H1 (cell line): Measurements from ENCODE around the gene WDR59. TPM values are rescaled to one million over a fixed set of nuclear protein-coding genes. Genes with fewer than 3 reads are reported as not detected.

Source experiments
- CTCF ChIA-PET: fragments of 300-600 bp; sonication (Branson Sonifier 250); formaldehyde crosslinking; loops from one replicate; lab custom pipeline; 2021; ENCODE audit not compliant: partially characterized antibody; lab: Charles Lee
- POLR2A ChIA-PET: fragments of 300-600 bp; sonication (Branson Sonifier 250); formaldehyde crosslinking; loops from one replicate; lab custom pipeline; 2021; ENCODE audit warnings: inconsistent platforms; ENCODE audit not compliant: partially characterized antibody; lab: Charles Lee
- DNase-seq, 2 experiments: peaks; one replicate each; pipeline versions ENCODE4 v3.0.0 to v3.0.0-alpha.2; 2010 to 2022; ENCODE audit warnings: low spot score in 2 of 2, low read depth in 1 of 2, mixed read lengths in 1 of 2
- FAIRE-seq: peaks from 2 replicates; lab custom pipeline; 2011; peaks lifted over from hg19 to GRCh38; lab: Jason Lieb, UNC
- H2AFZ ChIP-seq: 2 replicates; pipeline ENCODE4 v1.8.1; 2012; ENCODE audit warnings: low read length, inconsistent platforms
- H2AK5ac ChIP-seq: 2 replicates; pipeline ENCODE4 v1.6.1; 2013; ENCODE audit warnings: low read depth, low read length
- H2BK120ac ChIP-seq: replicated peaks from 2 replicates; pipeline ENCODE3; 2013; ENCODE audit warnings: low read depth, low read length, inconsistent platforms
- H2BK12ac ChIP-seq: 2 replicates; pipeline ENCODE4 v1.6.1; 2013; ENCODE audit warnings: low read depth, low read length
- H2BK15ac ChIP-seq: 2 replicates; pipeline ENCODE4 v1.6.1; 2013; ENCODE audit warnings: low read length
- H2BK20ac ChIP-seq: 2 replicates; pipeline ENCODE4 v1.6.1; 2013; ENCODE audit warnings: low read length
- H2BK5ac ChIP-seq: 2 replicates; pipeline ENCODE4 v1.6.1; 2013; ENCODE audit warnings: low read depth, low read length
- H3K14ac ChIP-seq: 2 replicates; pipeline ENCODE4 v1.6.1; 2013; ENCODE audit warnings: inconsistent platforms; ENCODE audit not compliant: insufficient read length
- H3K18ac ChIP-seq: 2 replicates; pipeline ENCODE4 v1.6.1; 2013; ENCODE audit warnings: low read length; ENCODE audit errors: extremely low read depth
- H3K23ac ChIP-seq: 2 replicates; pipeline ENCODE4 v1.6.1; 2013; ENCODE audit warnings: inconsistent platforms; ENCODE audit not compliant: insufficient read length
- H3K23me2 ChIP-seq: 2 replicates; pipeline ENCODE4 v1.6.1; 2013; ENCODE audit warnings: low read depth, low read length
- H3K27ac ChIP-seq: 2 replicates; pipeline ENCODE4 v1.6.1; 2011; ENCODE audit warnings: low read depth, low read length, inconsistent platforms
- H3K27me3 ChIP-seq, 4 experiments: replicated peaks in 1 of 4; 1 replicate in 1 of 4; 2 replicates in 3 of 4; pipeline versions ENCODE4 v1.6.1 to v1.8.1; 2011 to 2013; ENCODE audit warnings: low read length in 3 of 4, mild to moderate bottlenecking in 3 of 4, inconsistent platforms in 2 of 4, mixed read lengths in 2 of 4, moderate library complexity in 1 of 4; ENCODE audit not compliant: control insufficient read depth in 3 of 4, insufficient read depth in 3 of 4; ENCODE audit errors: extremely low read depth in 1 of 4
- H3K36me3 ChIP-seq, 4 experiments: 2 replicates each; pipeline versions ENCODE4 v1.6.1 to v1.8.1; 2011 to 2013; ENCODE audit warnings: mild to moderate bottlenecking in 4 of 4, low read length in 3 of 4, moderate library complexity in 2 of 4, control low read depth in 1 of 4, inconsistent platforms in 1 of 4; ENCODE audit not compliant: insufficient read depth in 4 of 4, control insufficient read depth in 2 of 4
- H3K4ac ChIP-seq: replicated peaks from 2 replicates; pipeline ENCODE3; 2013; ENCODE audit warnings: low read length, low read depth, mixed read lengths, inconsistent platforms; ENCODE audit not compliant: insufficient read length
- H3K4me1 ChIP-seq, 4 experiments: replicated peaks in 1 of 4; 1 replicate in 1 of 4; 2 replicates in 3 of 4; pipeline versions ENCODE4 v1.6.1 to v1.8.1; 2011 to 2013; ENCODE audit warnings: low read length in 3 of 4, inconsistent platforms in 2 of 4, mixed read lengths in 1 of 4; ENCODE audit not compliant: insufficient read depth in 4 of 4, control insufficient read depth in 3 of 4
- H3K4me2 ChIP-seq, 2 experiments: 2 replicates each; pipeline versions ENCODE4 v1.6.1 to v1.8.1; 2011 to 2013; ENCODE audit warnings: low read depth in 2 of 2, low read length in 2 of 2, control low read depth in 1 of 2, inconsistent platforms in 1 of 2, mild to moderate bottlenecking in 1 of 2; ENCODE audit not compliant: insufficient read depth in 1 of 2
- H3K4me3 ChIP-seq, 4 experiments: fragments of 200-600, 300-600 bp in 1 of 4; sonication (generic), shearing (Covaris generic), sonication (Bioruptor Twin) in 1 of 4; 2 replicates each; pipeline versions ENCODE4 v1.5.1 to v1.8.1; 2011 to 2016; ENCODE audit warnings: low read length in 4 of 4, low read depth in 3 of 4, control low read depth in 2 of 4, inconsistent platforms in 2 of 4, mild to moderate bottlenecking in 2 of 4, mixed read lengths in 1 of 4, moderate library complexity in 1 of 4; ENCODE audit not compliant: insufficient read depth in 2 of 4; ENCODE audit errors: extremely low read depth in 1 of 4
- H3K56ac ChIP-seq: replicated peaks from 2 replicates; pipeline ENCODE3; 2013; ENCODE audit warnings: low read depth, mild to moderate bottlenecking, mixed read lengths, low read length, inconsistent platforms; ENCODE audit not compliant: insufficient read length
- H3K79me1 ChIP-seq: 2 replicates; pipeline ENCODE4 v1.6.1; 2013; ENCODE audit warnings: low read depth, low read length, control low read depth
- H3K79me2 ChIP-seq, 2 experiments: 2 replicates each; pipeline versions ENCODE4 v1.6.1 to v1.8.1; 2012 to 2013; ENCODE audit warnings: low read length in 2 of 2, mild to moderate bottlenecking in 2 of 2, inconsistent platforms in 1 of 2; ENCODE audit not compliant: insufficient read depth in 2 of 2, control insufficient read depth in 1 of 2
- H3K9ac ChIP-seq, 4 experiments: replicated peaks in 1 of 4; 1 replicate in 1 of 4; 2 replicates in 3 of 4; pipeline versions ENCODE4 v1.6.1 to v1.8.1; 2011 to 2013; ENCODE audit warnings: low read depth in 3 of 4, low read length in 3 of 4, control low read depth in 2 of 4, mild to moderate bottlenecking in 2 of 4, moderate library complexity in 2 of 4, inconsistent platforms in 1 of 4; ENCODE audit errors: extremely low read depth in 1 of 4
- H3K9me3 ChIP-seq, 2 experiments: 2 replicates each; pipeline versions ENCODE4 v1.6.1 to v1.8.1; 2012 to 2013; ENCODE audit warnings: mild to moderate bottlenecking in 2 of 2, moderate library complexity in 2 of 2, control low read depth in 1 of 2, inconsistent platforms in 1 of 2, low read depth in 1 of 2, low read length in 1 of 2, mixed read lengths in 1 of 2; ENCODE audit not compliant: insufficient read depth in 2 of 2
- H4K20me1 ChIP-seq, 2 experiments: replicated peaks in 1 of 2; 2 replicates each; pipeline versions ENCODE3 to v1.8.1; 2011 to 2013; ENCODE audit warnings: inconsistent platforms in 2 of 2, low read length in 2 of 2, mild to moderate bottlenecking in 1 of 2; ENCODE audit not compliant: insufficient read depth in 2 of 2, control insufficient read depth in 1 of 2
- H4K5ac ChIP-seq: 2 replicates; pipeline ENCODE4 v1.6.1; 2013; ENCODE audit warnings: low read length, low read depth, mixed read lengths, inconsistent platforms; ENCODE audit not compliant: insufficient read length
- H4K8ac ChIP-seq: 2 replicates; pipeline ENCODE4 v1.8.0; 2013; ENCODE audit warnings: mild to moderate bottlenecking, moderate library complexity, low read length, inconsistent platforms; ENCODE audit not compliant: insufficient read depth; ENCODE audit errors: extremely low read depth
- H4K91ac ChIP-seq: replicated peaks from 2 replicates; pipeline ENCODE3; 2013; ENCODE audit warnings: low read length, mixed read lengths, inconsistent platforms; ENCODE audit not compliant: insufficient read length
- CTCF ChIP-seq, 3 experiments: IDR thresholded peaks; 1 replicate in 2 of 3; 2 replicates in 1 of 3; pipeline versions ENCODE4 v1.5.1 to v1.6.1; 2011; ENCODE audit warnings: low read length in 3 of 3, mild to moderate bottlenecking in 3 of 3, inconsistent platforms in 2 of 3, low read depth in 1 of 3, moderate library complexity in 1 of 3; ENCODE audit not compliant: insufficient read depth in 1 of 3; ENCODE audit errors: control extremely low read depth in 1 of 3
- KDM4A ChIP-seq: IDR thresholded peaks from one replicate; pipeline ENCODE4 v1.7.1; 2012; ENCODE audit warnings: low read depth, mild to moderate bottlenecking, moderate library complexity, low read length, inconsistent platforms; ENCODE audit not compliant: severe bottlenecking
- MAX ChIP-seq: IDR thresholded peaks from 2 replicates; pipeline ENCODE4 v1.6.1; 2012; ENCODE audit warnings: inconsistent platforms
- RXRA ChIP-seq: IDR thresholded peaks from 2 replicates; pipeline ENCODE4 v1.6.1; 2011; ENCODE audit warnings: low read depth, mild to moderate bottlenecking, low read length, moderate library complexity; ENCODE audit not compliant: insufficient read depth
- SP2 ChIP-seq: IDR thresholded peaks from 2 replicates; pipeline ENCODE4 v1.6.1; 2012; ENCODE audit warnings: mild to moderate bottlenecking, low read length, inconsistent platforms
- SP4 ChIP-seq: IDR thresholded peaks from 2 replicates; pipeline ENCODE4 v1.6.1; 2012; ENCODE audit warnings: low read length, inconsistent platforms
- SUZ12 ChIP-seq: fragments of 200-600 bp; sonication (generic); IDR thresholded peaks from 2 replicates; pipeline ENCODE4 v1.6.1; 2012; ENCODE audit warnings: mild to moderate bottlenecking, inconsistent platforms, low read length, moderate library complexity, mixed read lengths
- TBP ChIP-seq: IDR thresholded peaks from 2 replicates; pipeline ENCODE4 v1.6.1; 2011; ENCODE audit warnings: low read depth, low read length, improper control_type of control experiment
- WGBS, 2 experiments: shearing (Covaris generic) in 1 of 2; methylation state at CpG; one replicate each; pipeline versions ENCODE4 v1.1.6 to v1.1.7; 2013 to 2015; ENCODE audit warnings: low lambda C conversion rate in 2 of 2, mixed read lengths in 2 of 2, inconsistent platforms in 1 of 2, low coverage in 1 of 2, missing lambda C conversion rate in 1 of 2; ENCODE audit not compliant: insufficient replicate concordance in 2 of 2, insufficient coverage in 1 of 2, insufficient read length in 1 of 2; ENCODE audit errors: extremely low coverage in 1 of 2, missing lambda C conversion rate in 1 of 2; 5-methylcytosine and 5-hydroxymethylcytosine counted together
- polyA plus RNA-seq, 7 experiments: library from polyadenylated mRNA; depleted of rRNA in 3 of 7; stranded (reverse) in 5 of 7; unstranded in 2 of 7; fragments of >200 nt in 5 of 7; fragments of 200-250 nt in 2 of 7; gene quantifications; 1 replicate in 5 of 7; 2 replicates in 1 of 7; 4 replicates in 1 of 7; pipeline versions ENCODE4 v1.2.1 to v1.2.3, GENCODE V29; 2011 to 2013; ENCODE audit warnings: missing spikeins in 2 of 7, mixed read lengths in 2 of 7
- total RNA-seq: library from RNA; stranded (reverse); fragmentation: NEBNext Ultra II Directional; extraction: Animal tissue kit (Norgen Biotek cat#: 25700); gene quantifications from 2 replicates; pipeline ENCODE4 v1.2.1, GENCODE V29; 2021

The WDR59 gene
- total and polyA plus RNA-seq, 2 of the 8 experiments (the other 6 are each of a cell fraction or from before 2014, with no cell fraction given), result 84.2 to 124 TPM

- TF ChIP-seq SP2 (no peak), SUZ12 (no peak), TBP (no peak), SP4 (no peak), MAX (no peak), RXRA (no peak), KDM4A (no peak), CTCF (IDR thresholded peaks at IDR 0.05; ENCODE audit: control extremely low read depth in 1 of 3, insufficient read depth in 1 of 3, low read depth in 1 of 3, low read length in 3 of 3) (no peak)
- H2AFZ ChIP-seq, result no peak overlapping the region
- no peaks in the 10 kb centered on the region for H3K79me1 ChIP-seq
- no peaks in the 10 kb centered on the region for H4K20me1 ChIP-seq
- H3K27ac ChIP-seq, result no peak overlapping the region
- no peak for FAIRE-seq
- H3K4me1 ChIP-seq, result no peaks in the 10 kb centered on the region
- H2BK12ac ChIP-seq, result no peak overlapping the region
- no peak overlapping the region for H3K9ac ChIP-seq
- no peak overlapping the region for H2BK20ac ChIP-seq
- H3K27me3 ChIP-seq, result no peaks in the 10 kb centered on the region
- no peaks in the 10 kb centered on the region; a peak in 1 of 4 replicates for H3K79me2 ChIP-seq
- H2BK15ac ChIP-seq, result no peak overlapping the region
- no peak overlapping the region for H4K5ac ChIP-seq
- no peak overlapping the region for H3K4ac ChIP-seq
- H3K56ac ChIP-seq, result no peak overlapping the region
- no peak for DNase-seq
- peaks cover 7 to 27% (median 17%) of the 10 kb centered on the region in 4 experiments; a peak in 7 of 8 replicates for H3K36me3 ChIP-seq
- no peak overlapping the region for H3K18ac ChIP-seq
- no peak overlapping the region for H3K4me3 ChIP-seq
- no peaks in the 10 kb centered on the region; the same call in 1 of the 2 replicates for H3K23me2 ChIP-seq
- no peak overlapping the region for H4K8ac ChIP-seq
- 93% methylated on average over 10 of the region's 10 CpGs; no CpG with 5 or more reads in 1 of the 2 experiments for WGBS, 2 experiments
- H2BK5ac ChIP-seq, result no peak overlapping the region
- no peak overlapping the region for H3K14ac ChIP-seq
- H2BK120ac ChIP-seq, result no peak overlapping the region
- no peak overlapping the region for H4K91ac ChIP-seq
- no peak overlapping the region for H2AK5ac ChIP-seq
- POLR2A ChIA-PET, result interaction anchor here (0.8 kb wide), 1 partner anchor 46 kb away, joined by 3 read pairs; no protein-coding TSS in a partner anchor
- H3K9me3 ChIP-seq, result no peaks in the 10 kb centered on the region
- H3K4me2 ChIP-seq, result no peak overlapping the region
- no peak overlapping the region for H3K23ac ChIP-seq
- CTCF ChIA-PET, result interaction anchor here (1.0 kb wide), 1 partner anchor 367 kb away, joined by 3 read pairs; no protein-coding TSS in a partner anchor
Measured at GRCh38 chr16:74923766-74924460, 61.0 kb downstream of the WDR59 start.
